NCI-H524 (cell line): Measurements from ENCODE around the gene GNG14.
A peak's percentile ranks its signal among the peaks of the same experiment; 100 is the strongest.
"Not testable (repeated sequence)": the region's sequence is repeated elsewhere in the genome, so short reads cannot be mapped to it uniquely, and the experiment has no call there.

Experiments
- DNase-seq, 2 experiments: peaks; one replicate each; lab custom pipeline; 2025; lab: John Stamatoyannopoulos, UW

Gene GNG14

DNA sequence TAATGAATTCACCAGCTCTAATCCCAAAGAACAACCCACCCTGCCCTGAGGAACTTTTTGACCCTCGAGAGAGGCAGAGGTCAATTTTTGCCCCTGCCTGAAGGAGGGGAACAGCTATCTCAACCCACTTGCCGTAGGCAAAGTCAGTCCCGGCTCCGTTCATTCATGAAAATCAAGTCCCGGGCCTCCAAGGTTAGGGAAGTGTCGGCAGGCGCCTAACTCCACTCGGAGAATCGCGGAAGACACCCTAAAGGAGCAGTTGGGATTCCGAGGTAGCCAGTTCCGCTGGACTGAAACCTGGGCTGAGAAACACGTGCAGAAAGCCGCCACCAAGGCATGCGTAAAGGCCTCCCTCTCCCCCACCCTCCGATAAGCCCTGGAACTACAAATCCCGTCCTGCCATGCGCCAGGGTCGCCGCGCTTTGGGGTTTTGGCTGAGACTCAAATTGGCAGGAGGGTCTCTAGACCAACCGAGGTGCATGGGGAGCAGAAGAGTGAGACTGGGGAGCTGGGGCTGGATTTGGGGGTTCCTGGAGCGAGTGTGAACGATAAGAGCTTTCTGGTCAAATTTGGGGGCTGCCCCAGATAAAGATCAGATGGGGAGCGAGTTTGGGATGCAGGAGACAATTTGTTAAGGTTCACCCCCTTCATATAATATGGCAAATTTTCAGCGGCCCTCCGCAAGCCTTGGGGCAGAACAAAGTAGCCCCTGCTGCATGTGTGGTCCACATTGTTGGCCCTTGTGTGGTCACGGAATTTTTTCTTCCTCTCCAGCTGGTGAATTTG, 36.0 kb downstream of the GNG14 start, which contains the start of gene TNPO2:
Gene TNPO2 (minus strand): TSS at position 292 of the 786 bp plus-strand sequence. CDS start 2,955 bp downstream, outside the sequence.
- peak; percentile 83 to 87 for DNase-seq

DNA sequence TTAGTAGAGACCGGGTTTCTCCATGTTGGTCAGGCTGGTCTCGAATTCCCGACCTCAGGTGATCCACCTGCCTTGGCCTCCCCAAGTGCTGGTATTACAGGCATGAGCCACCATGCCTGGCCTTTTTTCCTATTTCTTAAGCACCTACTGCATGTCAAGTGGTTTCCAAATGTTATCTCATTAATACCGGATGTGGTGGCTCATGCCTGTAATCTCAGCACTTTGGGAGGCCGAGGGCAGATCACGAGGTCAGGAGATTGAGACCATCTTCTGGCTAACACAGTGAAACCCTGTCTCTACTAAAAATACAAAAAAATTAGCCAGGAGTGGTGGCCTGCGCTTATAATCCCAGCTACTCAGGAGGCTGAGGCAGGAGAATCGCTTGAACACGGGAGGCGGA, 37.8 kb downstream of the GNG14 start:
- DNase-seq, result not testable (repeated sequence)

- no peak for DNase-seq
These were observed 39.2 kb downstream of the GNG14 start for GRCh38 chr19:12726988-12727316.

- DNase-seq, result no peak
These were observed 40.1 kb downstream of the GNG14 start for GRCh38 chr19:12727745-12728433.

- DNase-seq, result no peak
These were observed 42.3 kb downstream of the GNG14 start for GRCh38 chr19:12730064-12730463.

DNA sequence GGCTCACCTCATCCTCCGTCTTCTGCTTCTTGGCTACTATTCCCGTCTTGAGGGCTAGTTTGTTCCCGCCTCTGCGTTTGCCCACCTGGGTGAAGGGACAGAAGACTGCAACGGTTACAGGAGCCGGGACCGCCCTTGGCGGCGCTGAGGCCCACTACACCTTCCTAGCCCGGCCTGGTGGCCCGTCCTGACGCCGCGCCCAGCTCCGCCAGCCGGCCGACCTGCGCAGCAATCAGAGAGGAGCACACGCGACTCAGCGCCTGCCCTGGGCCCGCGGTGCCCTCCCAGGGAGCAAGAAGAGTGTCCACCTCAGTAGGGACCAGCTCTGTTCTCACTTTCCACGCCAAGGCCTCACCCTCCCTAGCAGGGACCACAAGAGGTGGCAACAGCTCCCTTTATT, 43.5 kb downstream of the GNG14 start:
- no peak for DNase-seq

DNA sequence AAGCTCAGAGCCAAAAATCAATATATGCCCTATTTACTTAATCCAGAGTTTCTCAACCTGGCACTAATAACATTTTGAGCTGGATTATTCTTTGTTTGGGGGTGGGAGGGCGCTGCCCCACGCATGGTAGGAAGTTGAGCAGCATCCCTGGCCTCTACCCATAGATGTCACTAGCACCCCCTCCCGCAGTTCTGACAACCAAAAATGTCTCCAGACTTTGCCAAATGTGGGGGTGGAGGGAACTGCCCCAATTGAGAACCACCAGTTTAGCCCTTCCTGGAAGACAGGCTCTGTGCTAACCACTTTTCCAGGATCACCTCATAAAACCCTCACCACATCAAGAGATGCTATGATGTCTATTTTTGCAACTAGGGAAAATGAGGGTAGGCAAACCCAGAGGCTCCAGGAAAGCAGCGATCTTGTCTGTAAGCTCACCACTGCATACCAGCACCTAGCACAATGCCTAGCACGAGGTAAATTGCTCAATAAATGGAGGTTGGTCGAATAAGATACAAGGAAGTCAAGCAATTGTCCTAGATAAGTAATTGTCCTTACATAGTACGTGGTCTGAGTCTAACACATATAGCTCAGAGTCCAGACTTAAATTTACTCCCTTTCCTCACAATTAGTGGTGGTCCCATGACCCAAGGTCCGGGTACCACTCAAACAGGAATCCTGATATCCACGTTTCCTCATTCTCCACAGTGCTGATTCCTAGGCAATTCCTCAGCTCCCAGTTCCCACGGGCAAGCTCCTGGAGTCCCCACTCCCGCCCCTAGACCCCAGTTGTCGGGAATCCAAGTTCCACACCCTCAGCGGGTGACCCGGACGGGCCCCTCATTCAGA, 45.8 kb downstream of the GNG14 start:
- DNase-seq, result peak; percentile 61 to 67

DNA sequence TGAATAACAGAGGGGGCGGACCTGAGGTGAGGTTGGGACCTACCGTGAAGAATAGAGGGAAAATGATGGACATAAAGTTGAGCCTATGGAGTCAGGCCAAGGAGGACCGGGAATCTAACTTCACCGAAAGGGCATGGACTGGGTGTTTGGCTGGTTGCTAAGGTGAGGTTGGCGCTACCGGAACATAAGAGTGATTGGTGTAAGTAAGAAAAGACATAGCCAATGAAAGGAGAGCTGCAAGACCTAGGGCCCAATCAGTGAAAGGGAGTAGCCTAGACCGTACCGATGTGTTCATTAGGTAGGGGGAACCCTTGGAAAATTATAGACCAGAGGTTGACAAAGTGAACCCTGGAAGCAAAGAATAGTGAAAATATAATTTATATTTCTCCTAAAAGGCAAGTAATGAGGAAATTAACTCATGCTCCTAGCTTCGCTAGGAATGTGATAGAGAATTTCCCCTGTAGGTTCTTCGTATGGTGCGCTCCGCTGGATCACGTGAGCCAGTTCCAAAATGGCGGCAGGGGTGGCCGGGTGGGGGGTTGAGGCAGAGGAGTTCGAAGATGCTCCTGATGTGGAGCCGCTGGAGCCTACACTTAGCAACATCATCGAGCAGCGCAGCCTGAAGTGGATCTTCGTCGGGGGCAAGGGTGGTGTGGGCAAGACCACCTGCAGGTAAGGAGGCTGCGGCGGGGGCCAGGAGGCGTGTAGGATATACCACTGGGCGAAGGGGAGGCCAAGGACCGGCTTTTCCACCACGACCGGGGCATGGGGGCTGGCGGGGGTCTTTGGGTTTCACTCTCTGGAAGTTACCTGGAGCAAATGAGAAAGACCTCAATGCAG, 49.4 kb downstream of the GNG14 start, which contains the start of gene GET3:
Gene GET3 (plus strand): TSS at position 503 of the 840 bp plus-strand sequence. CDS start 9 bp downstream, at position 512.
- peak; percentile 100 for DNase-seq

- no peak for DNase-seq
These were observed 50.1 kb downstream of the GNG14 start for GRCh38 chr19:12737835-12738351.
